ENCODE measurements around the gene ZNF398. TPM values are rescaled to one million over a fixed set of nuclear protein-coding genes. Genes with fewer than 3 reads are reported as not detected.
"Not testable (repeated sequence)": the region's sequence is repeated elsewhere in the genome, so short reads cannot be mapped to it uniquely, and the experiment has no call there.

ZNF398 gene
- total RNA-seq, 2 experiments from 2014 or later = 15.0 to 15.6 TPM

DNA sequence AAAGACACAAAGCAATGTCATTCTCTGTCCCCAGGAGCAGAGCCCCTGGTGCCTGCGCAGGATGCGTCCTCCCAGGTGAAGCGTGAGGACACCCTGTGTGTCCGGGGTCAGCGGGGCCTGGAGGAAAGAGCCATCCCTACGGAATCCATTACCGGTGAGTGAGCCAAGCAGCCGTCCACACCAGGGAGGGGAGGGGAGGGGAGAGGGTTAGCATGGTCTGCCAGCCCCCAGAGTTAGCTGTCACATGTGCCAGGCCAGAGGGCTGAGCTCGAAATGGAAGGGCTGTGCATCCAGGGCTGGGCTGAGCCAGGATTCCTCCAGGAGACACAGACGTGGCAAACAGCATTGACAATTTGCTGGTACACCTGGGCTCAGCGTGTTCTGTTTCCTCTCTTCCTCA is 63.3 kb downstream of the ZNF398 start:
- POLR2A ChIA-PET = no interaction called here
- peaks cover 3% of the 10 kb centered on the region for H3K4me1 Mint-ChIP-seq
- no peak overlapping the region for H3K27ac Mint-ChIP-seq
- no peaks in the 10 kb centered on the region for H3K9me3 Mint-ChIP-seq
- H3K36me3 Mint-ChIP-seq = peaks cover 30% of the 10 kb centered on the region
- no peak for DNase-seq
- no peak overlapping the region for H3K4me3 Mint-ChIP-seq
- no peak for ATAC-seq (ENCODE audit: low read depth)
- no peaks in the 10 kb centered on the region for H3K27me3 Mint-ChIP-seq

DNA sequence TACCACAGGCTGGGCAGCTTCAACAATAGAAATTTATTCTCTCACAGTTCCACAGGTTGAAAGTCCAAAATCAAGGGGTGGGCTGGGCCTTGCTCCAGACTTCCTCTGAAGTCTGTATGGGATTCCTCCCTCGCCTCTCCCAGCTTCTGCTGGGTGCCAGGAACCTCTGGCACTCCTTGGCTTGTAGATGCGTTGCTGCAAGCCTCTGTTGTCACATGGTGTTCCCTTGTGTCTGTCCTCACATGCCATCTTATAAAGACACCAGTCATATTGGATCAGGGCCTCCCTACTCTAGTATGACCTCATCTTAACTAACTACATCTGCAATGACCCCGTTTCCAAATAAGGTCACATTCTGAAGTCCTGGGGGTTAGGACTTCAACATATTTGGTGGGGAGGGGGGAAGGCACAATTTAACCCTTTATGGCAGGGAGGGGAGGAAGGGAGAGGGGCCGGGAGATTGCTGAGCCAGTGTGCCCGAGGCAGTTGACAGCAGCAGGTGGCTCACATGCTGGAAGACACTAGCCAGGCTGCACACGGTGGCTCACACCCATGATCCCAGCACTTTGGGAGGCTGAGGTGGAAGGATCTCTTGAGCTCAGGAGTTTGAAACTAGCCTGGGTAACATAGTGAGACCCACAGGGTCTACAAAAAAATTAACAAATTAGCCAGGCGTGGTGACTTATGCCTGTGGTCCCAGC is 66.9 kb downstream of the ZNF398 start:
- peaks cover 3% of the 10 kb centered on the region for H3K4me1 Mint-ChIP-seq
- H3K27me3 Mint-ChIP-seq = no peaks in the 10 kb centered on the region
- ATAC-seq (ENCODE audit: low read depth) (no peak), DNase-seq (no peak)
- POLR2A ChIA-PET = no interaction called here
- no peak overlapping the region for H3K4me3 Mint-ChIP-seq
- no peak overlapping the region for H3K27ac Mint-ChIP-seq
- H3K36me3 Mint-ChIP-seq = peaks cover 31% of the 10 kb centered on the region
- no peaks in the 10 kb centered on the region for H3K9me3 Mint-ChIP-seq

DNA sequence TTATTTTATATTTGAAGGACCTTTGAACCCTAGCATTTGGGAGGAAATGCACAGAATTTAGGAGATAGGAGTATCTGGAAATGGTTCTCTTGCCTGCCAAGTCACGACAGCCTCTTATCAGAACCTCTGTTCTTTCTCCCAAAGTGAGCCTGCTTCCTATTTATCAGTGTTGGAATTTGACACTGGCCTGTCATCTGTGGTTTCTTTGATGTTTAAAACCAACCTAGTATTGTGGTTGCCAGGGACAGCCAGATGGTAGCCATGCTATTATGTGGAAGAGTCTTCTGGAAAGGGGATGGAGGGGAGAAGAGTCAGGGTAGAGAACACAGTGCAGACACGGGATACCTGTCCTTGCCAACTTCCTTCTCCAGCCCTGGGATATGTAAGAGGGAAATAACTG is 69.1 kb downstream of the ZNF398 start:
- Mint-ChIP-seq H3K4me1 (no peaks in the 10 kb centered on the region), H3K27me3 (no peaks in the 10 kb centered on the region), H3K9me3 (no peaks in the 10 kb centered on the region), H3K4me3 (no peak overlapping the region), H3K36me3 (peaks cover 36% of the 10 kb centered on the region), H3K27ac (no peak overlapping the region)
- POLR2A ChIA-PET = no interaction called here
- no peak for DNase-seq
- no peak for ATAC-seq (ENCODE audit: low read depth)

DNA sequence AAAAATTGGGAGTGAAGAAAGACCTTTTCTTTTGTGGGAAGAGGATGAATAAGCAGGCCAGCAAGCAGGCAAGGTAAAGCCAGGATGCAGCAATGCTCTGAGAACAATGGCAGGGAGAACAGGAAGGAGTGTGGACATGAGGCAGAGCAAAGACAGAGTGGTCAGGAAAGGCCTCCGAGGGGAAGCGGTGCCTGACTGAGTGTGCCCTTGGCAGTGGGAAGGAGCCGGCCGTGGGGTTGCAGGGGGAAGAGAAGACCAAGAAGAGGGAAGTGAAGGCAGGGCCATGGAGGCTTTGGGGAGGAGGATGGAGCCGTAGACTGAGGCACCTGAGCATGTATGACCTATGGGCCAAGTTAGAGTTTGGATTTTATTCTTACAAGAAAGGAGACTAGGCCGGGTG is 70.3 kb downstream of the ZNF398 start:
- POLR2A ChIA-PET = no interaction called here
- Mint-ChIP-seq H3K4me3 (no peak overlapping the region), H3K9me3 (no peaks in the 10 kb centered on the region), H3K27me3 (no peaks in the 10 kb centered on the region), H3K4me1 (no peaks in the 10 kb centered on the region), H3K27ac (no peak overlapping the region), H3K36me3 (peaks cover 34% of the 10 kb centered on the region)
- DNase-seq = no peak
- no peak for ATAC-seq (ENCODE audit: low read depth)

DNA sequence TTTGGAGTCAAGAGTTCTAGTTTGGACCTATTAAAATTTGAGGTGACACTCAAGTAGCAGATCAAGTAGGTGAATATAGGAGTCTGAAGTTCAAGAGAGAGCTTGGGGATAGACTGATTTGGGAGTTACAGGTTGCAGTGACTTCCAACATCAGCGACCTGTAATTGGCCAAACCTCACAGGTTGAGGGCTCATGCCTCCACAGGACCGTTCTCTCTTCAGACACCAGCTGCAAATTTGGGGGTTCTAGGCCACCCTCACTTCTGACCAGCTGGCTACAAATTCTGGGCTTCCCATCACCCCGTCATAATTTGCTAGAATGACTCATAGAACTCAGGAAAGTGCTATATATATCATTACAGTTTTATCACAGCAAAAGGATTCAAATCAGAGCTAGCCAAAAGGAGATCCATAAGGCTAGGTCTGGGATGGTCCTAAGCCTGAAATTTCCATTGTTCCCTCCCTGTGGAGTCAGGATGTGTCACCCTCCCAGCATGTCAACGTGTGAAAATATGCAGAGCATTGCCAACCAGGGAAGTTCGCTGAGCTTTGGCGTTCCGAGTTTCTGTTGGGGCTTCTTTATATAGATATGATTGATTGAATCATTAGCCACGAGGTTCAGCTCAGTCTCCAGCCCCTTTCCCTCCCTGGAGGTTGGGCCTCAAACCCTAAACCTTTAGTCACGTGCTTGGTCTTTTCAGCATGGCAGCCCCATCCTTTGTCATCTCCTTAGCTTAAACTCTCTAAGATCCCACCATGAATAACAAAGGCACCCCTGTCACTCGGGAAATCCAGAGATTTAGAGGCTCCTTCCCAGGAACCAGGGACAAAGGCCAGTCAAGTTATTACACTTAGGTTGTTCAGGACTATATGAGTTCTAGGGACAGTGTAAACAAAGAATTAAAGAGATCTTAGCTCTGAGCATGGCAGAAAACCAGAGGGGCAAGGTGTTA is 71.5 kb downstream of the ZNF398 start:
- ATAC-seq (ENCODE audit: low read depth) (no peak), DNase-seq (no peak)
- H3K36me3 Mint-ChIP-seq = peaks cover 34% of the 10 kb centered on the region
- no peaks in the 10 kb centered on the region for H3K27me3 Mint-ChIP-seq
- no peak overlapping the region for H3K4me3 Mint-ChIP-seq
- no peak overlapping the region for H3K27ac Mint-ChIP-seq
- no peaks in the 10 kb centered on the region for H3K9me3 Mint-ChIP-seq
- H3K4me1 Mint-ChIP-seq = no peaks in the 10 kb centered on the region
- POLR2A ChIA-PET = no interaction called here

DNA sequence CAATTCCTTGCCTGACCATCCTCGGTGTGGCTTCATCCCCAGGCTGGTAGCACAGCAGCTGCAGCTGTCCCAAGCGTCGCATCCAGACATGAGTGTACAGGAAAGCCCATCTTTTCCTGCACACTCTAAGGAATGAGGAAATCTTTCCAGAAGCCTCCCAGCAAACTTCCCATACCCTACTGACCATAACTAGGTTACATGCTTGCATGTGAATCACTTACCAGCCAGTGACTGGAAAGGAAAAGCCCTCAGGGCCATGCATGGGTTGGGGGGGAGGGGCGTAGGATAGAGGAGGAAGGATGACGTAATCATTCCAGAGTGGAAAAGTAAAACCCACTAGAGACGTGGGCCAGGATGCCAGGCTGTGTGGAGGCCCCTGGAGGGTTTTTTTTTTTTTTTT is 73.3 kb downstream of the ZNF398 start:
- no peak overlapping the region for H3K27ac Mint-ChIP-seq
- H3K4me3 Mint-ChIP-seq = no peak overlapping the region
- H3K4me1 Mint-ChIP-seq = no peaks in the 10 kb centered on the region
- POLR2A ChIA-PET = no interaction called here
- DNase-seq (no peak), ATAC-seq (ENCODE audit: low read depth) (no peak)
- H3K9me3 Mint-ChIP-seq = no peaks in the 10 kb centered on the region
- peaks cover 34% of the 10 kb centered on the region for H3K36me3 Mint-ChIP-seq
- H3K27me3 Mint-ChIP-seq = no peaks in the 10 kb centered on the region

DNA sequence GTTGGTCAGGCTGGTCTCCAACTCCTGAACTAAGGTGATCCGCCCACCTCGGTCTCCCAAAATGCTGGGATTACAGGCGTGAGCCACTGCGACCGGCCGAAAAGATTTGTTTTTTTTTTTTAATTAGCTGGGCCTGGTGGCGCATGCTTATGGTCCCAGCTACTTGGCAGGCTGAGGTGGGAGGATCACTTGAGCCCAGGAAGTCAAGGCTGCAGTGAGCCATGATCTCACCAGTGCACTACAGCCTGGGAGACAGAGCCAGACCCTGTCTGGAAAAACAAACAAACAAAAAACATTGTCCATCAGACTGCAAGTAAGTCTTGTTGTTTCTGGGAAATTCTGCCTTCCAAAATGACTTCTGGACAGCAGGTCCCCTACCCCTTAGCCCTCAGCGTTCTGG is 75.9 kb downstream of the ZNF398 start:
- H3K36me3 Mint-ChIP-seq = peaks cover 33% of the 10 kb centered on the region
- no peaks in the 10 kb centered on the region for H3K4me1 Mint-ChIP-seq
- no peak overlapping the region for H3K4me3 Mint-ChIP-seq
- H3K27ac Mint-ChIP-seq = no peak overlapping the region
- ATAC-seq (ENCODE audit: low read depth) = no peak
- POLR2A ChIA-PET = no interaction called here
- H3K27me3 Mint-ChIP-seq = no peaks in the 10 kb centered on the region
- H3K9me3 Mint-ChIP-seq = no peaks in the 10 kb centered on the region
- no peak for DNase-seq

DNA sequence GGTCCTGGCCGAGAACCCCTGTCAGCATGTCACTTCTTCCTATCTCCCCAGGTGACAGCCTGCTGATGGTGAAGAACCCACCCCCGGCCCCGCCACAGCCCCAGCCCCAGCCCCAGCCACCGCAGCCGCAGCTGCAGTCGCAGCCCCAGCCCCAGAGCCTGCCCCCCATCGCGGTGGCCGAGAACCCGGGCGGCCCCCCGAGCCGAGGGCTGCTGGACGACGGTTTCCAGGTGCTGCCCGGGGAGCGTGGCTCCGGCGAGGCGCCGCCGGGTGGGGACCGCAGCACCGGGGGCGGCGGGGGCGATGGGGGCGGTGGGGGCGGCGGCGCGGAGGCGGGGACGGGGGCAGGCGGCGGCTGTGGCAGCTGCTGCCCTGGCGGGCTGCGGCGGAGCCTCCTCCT is 76.5 kb downstream of the ZNF398 start:
- Mint-ChIP-seq H3K27ac (no peak overlapping the region), H3K36me3 (peaks cover 29% of the 10 kb centered on the region), H3K9me3 (no peaks in the 10 kb centered on the region), H3K4me3 (no peak overlapping the region), H3K27me3 (no peaks in the 10 kb centered on the region), H3K4me1 (no peaks in the 10 kb centered on the region)
- POLR2A ChIA-PET = no interaction called here
- ATAC-seq (ENCODE audit: low read depth) = no peak
- no peak for DNase-seq

DNA sequence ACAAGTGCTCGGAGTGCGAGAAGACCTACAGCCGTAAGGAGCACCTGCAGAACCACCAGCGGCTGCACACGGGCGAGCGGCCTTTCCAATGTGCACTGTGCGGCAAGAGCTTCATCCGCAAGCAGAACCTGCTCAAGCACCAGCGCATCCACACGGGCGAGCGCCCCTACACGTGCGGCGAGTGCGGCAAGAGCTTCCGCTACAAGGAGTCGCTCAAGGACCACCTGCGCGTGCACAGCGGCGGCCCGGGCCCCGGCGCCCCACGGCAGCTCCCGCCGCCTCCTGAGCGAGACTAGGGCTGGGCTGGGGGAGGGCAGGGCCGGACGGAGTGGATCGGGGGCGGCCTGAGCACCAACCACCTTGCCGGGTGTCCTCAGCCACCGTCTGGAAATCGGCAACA is 77.1 kb downstream of the ZNF398 start:
- ATAC-seq (ENCODE audit: low read depth) (no peak), DNase-seq (no peak)
- Mint-ChIP-seq H3K9me3 (no peaks in the 10 kb centered on the region), H3K36me3 (peaks cover 23% of the 10 kb centered on the region), H3K4me1 (no peaks in the 10 kb centered on the region), H3K27ac (no peak overlapping the region), H3K27me3 (no peaks in the 10 kb centered on the region), H3K4me3 (no peak overlapping the region)
- POLR2A ChIA-PET = no interaction called here

DNA sequence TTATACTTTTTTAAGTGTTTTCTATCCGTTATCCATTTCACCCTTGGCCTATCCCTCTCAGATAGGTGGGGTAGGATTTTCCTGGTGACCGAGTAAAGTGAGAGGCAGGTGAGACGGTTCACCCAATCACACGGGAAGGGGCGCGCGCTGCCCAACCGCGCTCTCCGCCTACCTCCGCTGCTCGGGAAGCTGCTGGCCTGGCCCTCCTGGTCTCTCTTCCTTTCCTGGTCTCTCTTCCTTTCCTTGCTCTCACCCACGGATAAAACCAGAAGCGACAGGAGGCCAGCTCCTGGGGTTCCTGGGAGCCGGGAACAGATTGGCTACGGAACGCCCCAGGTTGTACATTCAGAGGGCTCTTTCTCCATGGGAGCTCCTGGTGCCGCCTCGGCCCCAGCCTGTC is 77.9 kb downstream of the ZNF398 start:
- H3K4me1 Mint-ChIP-seq = no peaks in the 10 kb centered on the region
- ATAC-seq (ENCODE audit: low read depth) (no peak), DNase-seq (no peak)
- H3K27me3 Mint-ChIP-seq = no peaks in the 10 kb centered on the region
- no peak overlapping the region for H3K27ac Mint-ChIP-seq
- H3K9me3 Mint-ChIP-seq = no peaks in the 10 kb centered on the region
- peaks cover 19% of the 10 kb centered on the region for H3K36me3 Mint-ChIP-seq
- no peak overlapping the region for H3K4me3 Mint-ChIP-seq
- POLR2A ChIA-PET = no interaction called here

DNA sequence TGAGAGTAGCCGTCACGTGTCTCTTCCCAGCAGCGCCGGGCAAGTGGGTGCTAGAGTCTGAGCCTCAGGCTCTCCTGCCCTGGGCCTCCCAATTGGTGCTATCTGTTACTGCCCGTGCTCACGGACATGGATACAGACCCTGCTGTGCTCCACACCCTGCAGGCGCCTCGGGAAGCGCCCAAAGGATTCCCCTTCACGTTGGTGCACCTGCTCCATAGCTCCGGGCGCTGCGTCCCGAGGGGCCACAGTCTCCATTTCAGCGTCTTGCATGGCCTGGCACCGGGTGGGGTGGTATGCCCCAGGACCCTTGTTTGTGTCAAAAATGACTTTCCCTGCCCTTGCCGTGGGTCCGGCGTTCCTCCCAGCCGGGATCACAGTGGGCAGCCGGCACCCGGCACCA is 78.4 kb downstream of the ZNF398 start:
- Mint-ChIP-seq H3K27ac (no peak overlapping the region), H3K4me1 (no peaks in the 10 kb centered on the region), H3K36me3 (peaks cover 19% of the 10 kb centered on the region), H3K9me3 (no peaks in the 10 kb centered on the region), H3K4me3 (no peak overlapping the region), H3K27me3 (no peaks in the 10 kb centered on the region)
- POLR2A ChIA-PET = no interaction called here
- ATAC-seq (ENCODE audit: low read depth) (no peak), DNase-seq (no peak)

DNA sequence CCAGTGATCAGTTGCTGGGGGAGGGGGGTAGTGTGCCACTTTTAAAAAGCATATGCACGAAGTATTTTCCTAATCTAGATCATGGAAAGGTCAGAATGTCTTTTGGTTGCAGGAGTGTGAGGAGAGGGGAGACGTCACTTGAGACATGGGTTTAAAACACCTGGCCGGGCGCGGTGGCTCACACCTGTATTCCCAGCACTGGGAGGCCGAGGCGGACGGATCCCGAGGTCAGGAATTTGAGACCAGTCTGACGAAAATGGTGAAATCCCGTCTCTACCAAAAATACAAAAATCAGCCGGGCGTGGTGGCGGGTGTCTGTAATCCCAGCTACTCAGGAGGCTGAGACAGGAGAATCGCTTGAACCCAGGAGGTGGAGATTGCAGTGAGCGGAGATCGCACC is 79.1 kb downstream of the ZNF398 start:
- ATAC-seq (ENCODE audit: low read depth); H3K27me3 Mint-ChIP-seq; H3K4me3 Mint-ChIP-seq; H3K9me3 Mint-ChIP-seq; DNase-seq; H3K4me1 Mint-ChIP-seq; H3K27ac Mint-ChIP-seq; POLR2A ChIA-PET: not testable (repeated sequence)
- H3K36me3 Mint-ChIP-seq = peaks cover 14% of the 10 kb centered on the region

DNA sequence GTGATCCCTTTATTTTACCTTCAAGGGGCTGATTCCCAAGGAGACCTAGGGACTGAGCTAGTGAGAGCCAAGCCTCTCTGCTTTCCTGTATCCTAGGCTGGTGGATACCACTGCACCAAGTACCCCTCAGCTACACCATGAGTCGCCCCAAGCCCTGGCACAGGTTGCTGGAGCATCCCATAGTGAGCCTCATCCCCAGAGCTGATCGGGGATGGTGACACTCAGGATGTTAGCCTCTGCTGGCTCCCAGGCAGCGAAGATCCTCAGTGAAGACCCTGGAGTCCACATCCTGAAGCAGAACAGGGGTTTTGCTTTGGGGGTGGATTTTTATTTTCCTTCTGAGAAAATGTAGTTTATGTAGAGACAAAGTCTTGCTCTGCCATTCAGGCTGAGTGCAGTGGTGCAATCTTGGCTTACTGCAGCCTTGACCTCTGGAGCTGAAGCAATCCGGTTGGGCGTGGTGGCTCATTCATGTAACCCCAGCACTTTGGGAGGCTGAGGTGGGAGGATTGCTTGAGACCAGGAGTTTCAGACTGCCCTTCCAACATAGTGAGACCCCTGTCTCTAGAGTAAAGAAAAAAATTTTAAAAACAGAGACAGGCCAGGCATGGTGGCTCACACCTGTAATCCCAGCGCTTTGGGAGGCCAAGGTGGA is 79.7 kb downstream of the ZNF398 start:
- no peak overlapping the region for H3K4me3 Mint-ChIP-seq
- ATAC-seq (ENCODE audit: low read depth) (no peak), DNase-seq (no peak)
- no peak overlapping the region for H3K27ac Mint-ChIP-seq
- POLR2A ChIA-PET = no interaction called here
- H3K27me3 Mint-ChIP-seq = no peaks in the 10 kb centered on the region
- H3K36me3 Mint-ChIP-seq = peaks cover 11% of the 10 kb centered on the region
- H3K9me3 Mint-ChIP-seq = no peaks in the 10 kb centered on the region
- H3K4me1 Mint-ChIP-seq = no peaks in the 10 kb centered on the region

Data from activated naive CD8-positive, alpha-beta T cell treated with anti-CD3 and anti-CD28 coated beads, Interleukin-2, amount 10 ng/mL, durations not matched to agents 7 days and 5 days (primary cell).